Gastroesophageal sphincter (tissue), 3 donors: ENCODE results near the gene NFAM1.

ENCODE experiments used
- CTCF ChIP-seq, 4 experiments: fragments of 200-600 bp in 2 of 4; fragments of 450-650 bp in 2 of 4; sonication (generic) in 1 of 4; IDR thresholded peaks; one replicate each; pipeline ENCODE4 v1.5.1; 2017 to 2019; ENCODE audit warnings: antibody characterized with exemption in 4 of 4, mild to moderate bottlenecking in 2 of 4, moderate library complexity in 2 of 4
- EP300 ChIP-seq: sonication (generic); formaldehyde crosslinking; IDR thresholded peaks from one replicate; pipeline ENCODE4 v1.6.1; 2017; ENCODE audit warnings: antibody characterized with exemption, mild to moderate bottlenecking
- POLR2AphosphoS5 ChIP-seq: sonication (generic); formaldehyde crosslinking; IDR thresholded peaks from one replicate; pipeline ENCODE4 v1.6.1; 2017; ENCODE audit warnings: antibody characterized with exemption

DNA sequence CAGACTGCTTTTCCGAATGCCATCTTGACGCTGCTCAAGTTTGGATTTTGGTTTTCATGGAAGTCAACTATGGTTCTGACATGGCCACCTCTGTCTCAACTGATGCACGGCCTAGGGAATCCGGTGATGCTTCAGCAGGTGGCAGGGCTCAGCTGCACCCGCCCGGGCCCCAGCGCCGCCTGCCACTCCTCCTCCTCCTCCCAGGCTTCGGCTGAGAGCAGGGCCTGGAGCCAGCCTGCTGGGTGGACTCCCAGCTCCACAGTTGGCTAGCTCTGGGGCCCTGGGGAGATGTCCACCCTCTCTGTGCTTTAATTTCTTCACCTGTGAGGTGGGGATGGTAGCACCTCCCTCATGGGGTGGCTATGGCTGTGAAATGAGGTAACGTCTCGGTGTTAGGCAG lies 20.3 kb upstream of the NFAM1 start:
- TF ChIP-seq EP300 (no peak), POLR2AphosphoS5 (no peak), CTCF (IDR thresholded peaks at IDR 0.05) (no peak)
